ENCODE data around the gene CDH5. TPM values are rescaled to one million over a fixed set of nuclear protein-coding genes. Genes with fewer than 3 reads are reported as not detected.

CDH5 gene
- total RNA-seq, 6 experiments from 2014 or later = 9.0 to 25.7 (median 15.4) TPM

- no peaks in the 10 kb centered on the region for H3K9me3 ChIP-seq
- 65% methylated on average over 8 of the region's 8 CpGs for WGBS (ENCODE audit: insufficient coverage, low coverage, low lambda C conversion rate, missing lambda C conversion rate)
- TF ChIP-seq, protein P1, sequence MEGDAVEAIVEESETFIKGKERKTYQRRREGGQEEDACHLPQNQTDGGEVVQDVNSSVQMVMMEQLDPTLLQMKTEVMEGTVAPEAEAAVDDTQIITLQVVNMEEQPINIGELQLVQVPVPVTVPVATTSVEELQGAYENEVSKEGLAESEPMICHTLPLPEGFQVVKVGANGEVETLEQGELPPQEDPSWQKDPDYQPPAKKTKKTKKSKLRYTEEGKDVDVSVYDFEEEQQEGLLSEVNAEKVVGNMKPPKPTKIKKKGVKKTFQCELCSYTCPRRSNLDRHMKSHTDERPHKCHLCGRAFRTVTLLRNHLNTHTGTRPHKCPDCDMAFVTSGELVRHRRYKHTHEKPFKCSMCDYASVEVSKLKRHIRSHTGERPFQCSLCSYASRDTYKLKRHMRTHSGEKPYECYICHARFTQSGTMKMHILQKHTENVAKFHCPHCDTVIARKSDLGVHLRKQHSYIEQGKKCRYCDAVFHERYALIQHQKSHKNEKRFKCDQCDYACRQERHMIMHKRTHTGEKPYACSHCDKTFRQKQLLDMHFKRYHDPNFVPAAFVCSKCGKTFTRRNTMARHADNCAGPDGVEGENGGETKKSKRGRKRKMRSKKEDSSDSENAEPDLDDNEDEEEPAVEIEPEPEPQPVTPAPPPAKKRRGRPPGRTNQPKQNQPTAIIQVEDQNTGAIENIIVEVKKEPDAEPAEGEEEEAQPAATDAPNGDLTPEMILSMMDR (IDR thresholded peaks at IDR 0.05) = no peak
- no peak for TF ChIP-seq POLR2A (IDR thresholded peaks at IDR 0.05)
- H3K27ac ChIP-seq = no peak overlapping the region
- no peak overlapping the region for H3K4me3 ChIP-seq
- H3K4me1 ChIP-seq = peaks cover 0 to 3% (median 0%) of the 10 kb centered on the region in 4 donors
- ATAC-seq (no peak), DNase-seq (no peak)
- no peaks in the 10 kb centered on the region for H3K36me3 ChIP-seq
- intact Hi-C loops (cut with DNase I) = no loop called here
- peaks cover 0 to 10% of the 10 kb centered on the region in 2 donors for H3K27me3 ChIP-seq
Measured at GRCh38 chr16:66431760-66432159, 65.3 kb downstream of the CDH5 start.

- intact Hi-C loops (cut with DNase I) = no loop called here
- Histone ChIP-seq H3K9me3 (no peaks in the 10 kb centered on the region), H3K4me3 (no peak overlapping the region), H3K27ac (no peak overlapping the region), H3K36me3 (no peaks in the 10 kb centered on the region), H3K27me3 (peaks cover 0 to 9% of the 10 kb centered on the region in 2 donors), H3K4me1 (peaks cover 0 to 2% (median 0%) of the 10 kb centered on the region in 4 donors)
- ATAC-seq (no peak), DNase-seq (no peak)
- WGBS (ENCODE audit: insufficient coverage, low coverage, low lambda C conversion rate, missing lambda C conversion rate) = 73% methylated on average over 2 of the region's 5 CpGs
- TF ChIP-seq, protein P1 (IDR thresholded peaks at IDR 0.05) = no peak
- TF ChIP-seq POLR2A (IDR thresholded peaks at IDR 0.05) = no peak
Measured at GRCh38 chr16:66432429-66432828, 65.9 kb downstream of the CDH5 start.

GRCh38 chr16:66434619-66435430, 68.3 kb downstream of the CDH5 start:
- TF ChIP-seq, protein P1 (IDR thresholded peaks at IDR 0.05) = no peak
- TF ChIP-seq POLR2A (IDR thresholded peaks at IDR 0.05) = no peak
- H3K4me1 ChIP-seq = no peaks in the 10 kb centered on the region
- DNase-seq = no peak
- intact Hi-C loops (cut with DNase I) = no loop called here
- 41% methylated on average over 6 of the region's 9 CpGs for WGBS (ENCODE audit: insufficient coverage, low coverage, low lambda C conversion rate, missing lambda C conversion rate)
- no peaks in the 10 kb centered on the region for H3K36me3 ChIP-seq
- no peak overlapping the region for H3K27ac ChIP-seq
- H3K9me3 ChIP-seq = no peaks in the 10 kb centered on the region
- no peaks in the 10 kb centered on the region for H3K27me3 ChIP-seq
- ATAC-seq = no peak
- H3K4me3 ChIP-seq = no peak overlapping the region

DNA sequence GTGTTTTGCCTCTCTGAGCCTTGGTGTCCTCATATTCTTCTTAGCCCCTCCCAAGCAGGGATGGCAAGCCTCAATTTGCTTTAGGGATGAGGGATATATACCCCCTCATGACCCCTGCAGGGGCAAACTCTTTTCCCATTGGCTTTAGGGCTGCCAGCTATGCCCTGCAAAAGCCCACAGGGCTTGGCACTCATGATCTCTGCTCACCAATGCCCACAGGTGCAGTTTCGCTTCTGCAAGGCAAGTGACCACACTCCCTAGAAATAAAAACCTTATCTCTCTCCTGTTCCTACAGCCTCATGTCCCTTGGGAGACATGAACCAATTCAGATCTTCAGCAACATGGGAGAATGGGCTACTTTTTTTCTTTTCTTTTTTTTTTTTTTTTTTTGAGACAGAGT, 69.4 kb downstream of the CDH5 start:
- no peak for TF ChIP-seq POLR2A (IDR thresholded peaks at IDR 0.05)
- TF ChIP-seq, protein P1 (IDR thresholded peaks at IDR 0.05) = no peak
- ATAC-seq (no peak), DNase-seq (no peak)
- no peaks in the 10 kb centered on the region for H3K27me3 ChIP-seq
- 50% methylated on average over 1 of the region's 1 CpG for WGBS (ENCODE audit: insufficient coverage, low coverage, low lambda C conversion rate, missing lambda C conversion rate)
- intact Hi-C loops (cut with DNase I) = no loop called here
- no peak overlapping the region for H3K27ac ChIP-seq
- no peaks in the 10 kb centered on the region for H3K4me1 ChIP-seq
- no peak overlapping the region for H3K4me3 ChIP-seq
- H3K9me3 ChIP-seq = no peaks in the 10 kb centered on the region
- no peaks in the 10 kb centered on the region for H3K36me3 ChIP-seq
